ENCODE measurements around the gene CLEC18B.
"Not testable (repeated sequence)": the region's sequence is repeated elsewhere in the genome, so short reads cannot be mapped to it uniquely, and the experiment has no call there.

CLEC18B gene

GRCh38 chr16:74404148-74404933 lies 16.9 kb downstream of the CLEC18B start:
- not testable (repeated sequence) for DNase-seq

GRCh38 chr16:74400238-74400637 lies 21.0 kb downstream of the CLEC18B start:
- not testable (repeated sequence) for DNase-seq

GRCh38 chr16:74398212-74398895 lies 22.9 kb downstream of the CLEC18B start:
- DNase-seq: not testable (repeated sequence)

DNA sequence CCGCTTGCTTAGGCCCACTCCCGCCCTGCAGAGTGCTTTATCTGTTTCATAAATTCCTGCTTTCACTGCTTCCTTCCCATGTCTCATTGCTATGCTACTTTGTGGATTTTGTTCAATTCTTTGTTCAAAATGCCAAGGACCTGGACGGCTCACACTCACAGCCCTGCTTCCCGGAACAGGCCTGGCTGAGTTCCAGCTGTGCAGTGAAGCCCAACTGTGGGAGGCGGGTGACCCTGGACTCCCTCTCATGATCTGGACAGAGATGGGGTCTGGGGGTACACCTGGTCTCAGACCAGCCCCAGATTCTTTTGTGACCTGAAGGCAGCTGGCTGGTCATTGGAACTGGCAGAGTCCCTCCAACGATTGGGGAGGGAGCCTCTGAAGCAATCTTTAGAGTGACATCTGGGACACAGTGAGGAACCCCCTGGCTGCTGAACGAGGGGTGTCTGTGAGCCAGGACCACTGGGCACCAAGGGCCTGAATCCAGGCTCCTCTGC lies 24.7 kb downstream of the CLEC18B start:
- not testable (repeated sequence) for DNase-seq

DNA sequence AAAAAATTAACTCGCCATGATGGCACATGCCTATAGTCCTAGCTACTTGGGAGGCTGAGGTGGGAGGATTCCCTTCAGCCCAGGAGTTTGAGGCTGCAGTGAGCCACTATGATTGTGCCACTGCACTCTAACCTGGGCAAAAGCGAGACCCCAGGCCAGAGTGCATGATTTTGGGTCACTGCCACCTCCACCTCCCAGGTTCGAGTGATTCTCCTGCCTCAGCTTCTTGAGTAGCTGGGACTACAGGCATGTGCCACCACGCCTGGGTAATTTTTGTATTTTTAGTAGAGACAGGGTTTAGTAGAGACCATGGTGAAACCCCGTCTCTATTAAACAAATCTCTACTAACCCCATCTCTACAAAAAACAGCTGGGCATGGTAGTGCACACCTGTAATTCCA lies 26.7 kb downstream of the CLEC18B start:
- DNase-seq: not testable (repeated sequence)

GRCh38 chr16:74394131-74394530 lies 27.1 kb downstream of the CLEC18B start:
- not testable (repeated sequence) for DNase-seq

GRCh38 chr16:74391454-74392050 lies 29.7 kb downstream of the CLEC18B start:
- not testable (repeated sequence) for DNase-seq

DNA sequence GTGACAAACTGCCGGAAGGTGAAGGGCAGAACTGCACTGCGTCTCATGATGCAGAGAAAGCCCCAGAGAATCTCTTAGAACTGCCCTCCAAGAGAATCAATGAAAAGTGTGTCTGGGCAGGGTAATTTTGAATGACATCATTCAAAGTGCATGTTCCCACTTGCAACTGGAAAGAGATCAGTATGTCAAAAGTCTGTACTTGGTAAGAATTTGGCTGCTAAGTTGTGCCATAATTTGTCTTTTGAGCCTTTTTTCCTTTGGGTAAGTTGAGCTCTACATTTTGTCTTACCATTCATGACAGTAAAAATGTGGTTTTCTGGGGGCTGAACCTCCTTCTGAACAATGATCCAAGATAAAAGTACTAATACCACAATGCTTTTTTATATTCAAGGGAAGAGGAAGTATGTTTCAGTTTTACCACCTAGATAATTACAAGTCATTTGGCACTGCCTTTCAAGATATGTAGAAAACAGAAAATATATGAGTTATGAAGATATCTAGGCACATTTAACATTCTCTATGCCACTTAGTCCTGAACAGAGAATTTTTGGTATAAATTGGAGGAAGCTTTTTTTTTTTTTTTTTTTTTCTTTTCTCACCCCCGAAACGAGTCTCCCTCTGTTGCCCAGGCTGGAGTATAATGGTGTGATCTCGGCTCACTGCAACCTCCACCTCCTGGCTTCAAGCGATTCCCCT lies 38.8 kb downstream of the CLEC18B start:
- DNase-seq: not testable (repeated sequence)

GRCh38 chr16:74373847-74374184 lies 47.5 kb downstream of the CLEC18B start:
- not testable (repeated sequence) for DNase-seq

GRCh38 chr16:74372953-74373846 lies 48.1 kb downstream of the CLEC18B start:
- DNase-seq: no peak

DNA sequence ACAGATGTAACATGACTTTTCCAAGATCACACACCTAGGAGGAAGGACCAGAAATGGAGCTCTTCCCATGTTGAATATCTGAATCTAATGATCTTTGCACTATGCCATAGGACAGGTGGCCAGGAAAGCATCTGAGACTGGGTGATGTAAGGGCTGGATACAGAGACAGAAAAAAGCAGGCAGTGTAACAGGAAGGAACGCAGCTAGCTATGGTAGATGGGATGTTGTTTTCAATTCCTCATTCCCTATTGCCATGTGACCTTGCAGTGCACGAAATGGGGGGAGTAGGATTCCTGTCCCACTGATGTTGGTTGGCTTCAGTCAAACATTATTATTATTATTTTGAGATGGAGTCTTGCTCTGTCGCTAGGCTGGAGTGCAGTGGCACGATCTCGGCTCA lies 48.9 kb downstream of the CLEC18B start:
- no peak for DNase-seq

DNA sequence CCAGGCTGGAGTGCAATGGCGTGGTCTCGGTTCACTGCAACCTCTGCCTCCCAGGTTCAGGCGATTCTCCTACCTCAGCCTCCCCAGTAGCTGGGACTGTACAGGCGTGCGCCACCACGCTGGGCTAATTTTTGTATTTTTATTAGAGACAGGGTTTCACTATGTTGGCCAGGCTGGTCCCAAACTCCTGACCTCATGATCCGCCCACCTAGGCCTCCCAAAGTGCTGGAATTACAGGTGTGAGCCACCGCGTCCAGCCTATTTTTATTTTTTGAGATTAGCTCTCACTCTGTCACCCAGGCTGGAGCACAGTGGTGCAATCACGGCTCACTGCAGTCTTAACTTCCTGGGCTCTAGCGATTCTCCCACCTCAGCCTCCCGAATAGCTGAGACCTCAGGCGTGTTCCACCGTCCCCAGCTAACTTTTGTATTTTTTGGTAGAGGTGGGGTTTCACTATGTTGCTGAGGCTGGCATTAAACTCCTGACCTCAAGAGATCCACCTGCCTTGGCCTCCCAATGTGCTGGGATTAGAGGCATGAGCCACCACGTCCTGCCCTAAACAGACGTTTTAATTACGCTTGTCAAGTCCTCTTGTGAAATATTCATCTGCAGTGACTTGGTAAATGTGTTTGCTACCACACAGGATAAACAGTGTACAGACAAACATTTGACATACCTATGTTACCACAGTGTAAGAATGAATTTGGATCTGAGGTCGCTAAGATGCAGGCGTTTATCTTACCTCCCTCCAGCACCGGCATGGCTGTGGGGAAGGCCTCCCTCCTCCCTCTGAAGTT lies 50.7 kb downstream of the CLEC18B start:
- DNase-seq: not testable (repeated sequence)

DNA sequence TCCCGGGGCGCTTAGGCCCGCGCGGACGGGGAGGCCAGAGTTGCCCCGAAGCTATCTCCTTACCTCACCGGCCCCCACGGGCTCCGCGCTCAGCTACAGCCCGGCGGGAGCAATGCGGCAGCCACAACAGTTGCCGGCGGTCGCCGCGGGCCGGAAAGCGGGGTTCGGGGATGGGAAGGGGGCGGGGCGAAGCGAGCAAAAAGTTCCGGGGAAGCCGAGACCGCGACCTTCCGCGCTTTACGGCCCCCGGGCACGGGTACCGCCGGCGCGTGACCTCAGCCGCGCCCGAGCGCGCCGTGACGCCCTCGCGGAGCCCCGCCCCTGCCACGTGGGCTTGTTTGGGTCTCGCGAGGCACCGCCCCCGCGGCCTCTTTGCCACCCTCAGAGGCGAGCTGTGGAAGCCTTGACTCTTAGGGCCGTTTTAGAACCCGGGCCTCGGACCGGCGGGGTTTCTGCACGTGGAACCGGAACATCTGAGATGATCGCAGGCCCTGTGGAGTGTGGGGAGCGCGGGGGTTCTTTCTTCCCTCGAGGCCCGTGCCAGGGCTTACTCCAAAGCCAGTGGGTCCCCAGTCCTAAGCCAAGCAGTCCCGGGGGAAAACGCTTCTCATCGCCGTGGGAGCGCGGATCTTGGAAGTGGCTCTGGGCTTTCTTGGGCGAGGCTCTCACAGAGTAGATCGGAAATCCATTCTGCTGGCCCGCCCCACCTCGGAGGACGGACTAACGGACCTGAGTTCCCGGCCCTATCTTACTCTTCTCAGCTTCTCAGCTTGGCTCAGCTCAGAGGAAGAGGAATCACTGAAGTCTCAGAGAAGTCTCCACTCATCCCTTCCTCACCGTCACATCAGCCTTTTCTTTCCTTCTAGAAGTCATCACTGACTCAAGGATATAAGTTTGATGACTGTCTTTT lies 53.0 kb downstream of the CLEC18B start:
- DNase-seq: not testable (repeated sequence)

DNA sequence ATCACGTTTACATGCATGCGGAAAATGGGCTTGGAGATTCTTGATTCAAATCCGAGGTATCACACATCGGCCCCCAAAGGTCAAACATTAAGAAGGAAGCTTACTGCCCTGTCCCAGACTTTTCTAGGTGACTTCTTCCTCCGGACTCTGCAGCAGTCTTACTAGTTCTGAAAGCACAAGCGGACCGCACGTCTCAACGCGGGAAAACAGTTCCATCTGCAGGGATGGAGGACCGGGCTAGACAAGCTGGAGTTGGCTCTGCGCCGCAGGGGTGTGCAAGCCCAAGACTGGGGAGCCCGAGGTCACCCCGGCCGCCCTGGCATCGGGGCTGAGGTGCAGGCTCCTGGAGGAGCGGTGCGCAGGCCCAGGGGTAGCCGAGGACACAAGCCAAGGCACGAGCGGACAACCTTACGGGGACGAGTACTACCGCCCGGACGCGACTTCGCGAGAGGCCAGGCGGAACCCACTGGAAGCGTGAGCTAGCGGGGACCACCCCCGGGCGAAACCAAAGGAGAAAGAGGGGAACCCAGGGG lies 53.7 kb downstream of the CLEC18B start:
- DNase-seq: not testable (repeated sequence)

DNA sequence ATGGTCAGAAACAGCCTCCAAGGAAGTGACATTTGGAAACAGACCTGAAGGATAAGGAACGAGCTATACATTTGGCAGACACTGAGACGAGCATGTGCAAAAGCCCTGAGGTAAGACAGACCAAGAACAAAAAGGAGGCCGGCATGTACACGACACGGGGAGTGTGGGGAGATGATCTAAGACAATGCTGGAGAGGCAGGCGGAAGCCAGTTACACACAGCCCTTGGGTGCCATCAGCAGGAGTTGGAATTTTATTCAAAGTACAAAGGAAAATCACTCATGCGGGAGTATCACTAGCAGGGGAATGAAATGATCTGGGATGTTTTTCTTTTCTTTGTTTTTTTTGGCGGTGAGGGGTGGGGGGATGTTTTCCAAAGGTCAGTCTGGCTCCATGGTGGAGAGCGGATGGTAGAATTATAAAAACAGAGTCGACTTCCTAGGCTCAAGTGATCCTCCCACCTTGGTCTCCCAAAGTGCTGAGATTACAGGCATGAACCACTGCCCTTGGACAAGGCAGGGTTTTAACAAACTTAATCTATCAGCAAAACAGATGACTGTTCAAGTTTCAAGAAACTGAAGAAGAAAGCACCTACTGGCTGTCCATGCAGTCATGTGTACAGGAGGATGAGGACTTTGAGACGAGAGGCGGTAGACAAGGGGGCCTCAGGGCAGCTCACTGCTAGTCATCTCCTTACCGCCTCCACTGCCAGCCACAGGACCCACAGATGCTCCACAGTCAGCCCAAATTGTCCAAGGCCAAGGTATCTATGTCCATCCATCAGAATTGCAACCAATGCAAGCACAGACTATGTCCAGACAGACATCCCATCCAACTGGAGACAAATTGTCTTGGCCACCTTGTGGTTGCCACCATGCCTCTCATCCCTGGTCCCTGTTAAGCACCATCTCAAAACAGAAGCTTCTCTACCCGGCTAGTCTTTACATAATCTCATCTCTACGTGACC lies 59.4 kb downstream of the CLEC18B start:
- DNase-seq: not testable (repeated sequence)
